Astrocyte (in vitro differentiated cells and primary cell): ENCODE measurements around the gene FAF1. TPM values are rescaled to one million over a fixed set of nuclear protein-coding genes. Genes with fewer than 3 reads are reported as not detected.

ENCODE experiments used
- DNase-seq: peaks from one replicate; pipeline ENCODE4 v3.0.0-alpha.2; 2010; ENCODE audit warnings: low read depth
- FAIRE-seq: peaks from 2 replicates; lab custom pipeline; 2011; peaks lifted over from hg19 to GRCh38; lab: Jason Lieb, UNC
- H2AFZ ChIP-seq: 2 replicates; pipeline ENCODE4 v1.6.0; 2012; ENCODE audit warnings: low read depth, low read length, inconsistent platforms
- H3K27ac ChIP-seq: 2 replicates; pipeline ENCODE4 v1.5.1; 2011; ENCODE audit warnings: low read depth, low read length, inconsistent platforms
- H3K27me3 ChIP-seq: 2 replicates; pipeline ENCODE4 v1.6.0; 2011; ENCODE audit warnings: low read length, inconsistent platforms; ENCODE audit not compliant: insufficient read depth
- H3K36me3 ChIP-seq: 2 replicates; pipeline ENCODE4 v1.5.1; 2011; ENCODE audit warnings: low read length, inconsistent platforms; ENCODE audit not compliant: insufficient read depth
- H3K4me1 ChIP-seq: 2 replicates; pipeline ENCODE4 v1.5.1; 2011; ENCODE audit warnings: low read length, inconsistent platforms; ENCODE audit not compliant: insufficient read depth
- H3K4me2 ChIP-seq: 2 replicates; pipeline ENCODE4 v1.6.0; 2012; ENCODE audit warnings: low read length, inconsistent platforms
- H3K4me3 ChIP-seq: 2 replicates; pipeline ENCODE4 v1.5.1; 2011; ENCODE audit warnings: low read depth, mild to moderate bottlenecking, low read length, inconsistent platforms; ENCODE audit not compliant: insufficient read depth
- H3K79me2 ChIP-seq: 2 replicates; pipeline ENCODE4 v1.6.0; 2012; ENCODE audit warnings: mild to moderate bottlenecking, low read length, inconsistent platforms; ENCODE audit not compliant: insufficient read depth
- H3K9ac ChIP-seq: 2 replicates; pipeline ENCODE4 v1.6.0; 2012; ENCODE audit warnings: mild to moderate bottlenecking, low read length, inconsistent platforms
- H3K9me3 ChIP-seq: 2 replicates; pipeline ENCODE4 v1.5.1; 2012; ENCODE audit warnings: low read depth, mild to moderate bottlenecking, low read length, inconsistent platforms; ENCODE audit not compliant: insufficient read depth
- H4K20me1 ChIP-seq: 2 replicates; pipeline ENCODE4 v1.6.0; 2012; ENCODE audit warnings: low read length, inconsistent platforms; ENCODE audit not compliant: insufficient read depth
- H3K27ac Mint-ChIP-seq: one replicate; pipeline ENCODE4 v1.8.0; 2021; ENCODE audit warnings: mild to moderate bottlenecking, mixed read lengths; ENCODE audit not compliant: unreplicated experiment
- H3K27me3 Mint-ChIP-seq: one replicate; pipeline ENCODE4 v1.8.0; 2021; ENCODE audit warnings: low read depth, mixed read lengths; ENCODE audit not compliant: unreplicated experiment
- H3K36me3 Mint-ChIP-seq: one replicate; pipeline ENCODE4 v1.8.0; 2021; ENCODE audit warnings: low read depth, mixed read lengths; ENCODE audit not compliant: unreplicated experiment
- H3K4me1 Mint-ChIP-seq: one replicate; pipeline ENCODE4 v1.8.0; 2021; ENCODE audit warnings: low read depth, mixed read lengths; ENCODE audit not compliant: unreplicated experiment
- H3K4me3 Mint-ChIP-seq: one replicate; pipeline ENCODE4 v1.8.0; 2021; ENCODE audit warnings: mild to moderate bottlenecking, moderate library complexity, mixed read lengths; ENCODE audit not compliant: unreplicated experiment
- H3K9me3 Mint-ChIP-seq: one replicate; pipeline ENCODE4 v1.8.0; 2021; ENCODE audit warnings: mild to moderate bottlenecking, mixed read lengths; ENCODE audit not compliant: unreplicated experiment
- EZH2 ChIP-seq: IDR thresholded peaks from 2 replicates; pipeline ENCODE4 v1.6.1; 2012; ENCODE audit warnings: mild to moderate bottlenecking, low read length, inconsistent platforms; ENCODE audit not compliant: insufficient read depth
- total RNA-seq: library from RNA; stranded (reverse); gene quantifications from 2 replicates; pipeline ENCODE4 v1.2.1, GENCODE V29; 2021
- TF ChIP-seq, protein P1 (sequence below): IDR thresholded peaks from 2 replicates; pipeline ENCODE4 v1.5.1; 2011; ENCODE audit warnings: low read depth, mild to moderate bottlenecking, inconsistent platforms, low read length, moderate library complexity; ENCODE audit not compliant: insufficient read depth

FAF1 gene
- total RNA-seq, 1 donor from 2014 or later: 35.4 TPM

GRCh38 chr1:50860702-50861101, 99.4 kb downstream of the FAF1 start:
- H3K27me3 Mint-ChIP-seq: no peaks in the 10 kb centered on the region
- Histone ChIP-seq H3K27ac (no peak overlapping the region), H3K79me2 (peaks cover 54% of the 10 kb centered on the region), H3K4me2 (no peak overlapping the region), H3K9me3 (no peaks in the 10 kb centered on the region), H3K36me3 (no peaks in the 10 kb centered on the region), H4K20me1 (peaks cover 26% of the 10 kb centered on the region), H3K4me3 (no peak overlapping the region), H2AFZ (no peak overlapping the region), H3K27me3 (no peaks in the 10 kb centered on the region), H3K4me1 (no peaks in the 10 kb centered on the region), H3K9ac (no peak overlapping the region)
- peaks cover 2% of the 10 kb centered on the region for H3K36me3 Mint-ChIP-seq
- TF ChIP-seq EZH2: no peak
- TF ChIP-seq, protein P1, sequence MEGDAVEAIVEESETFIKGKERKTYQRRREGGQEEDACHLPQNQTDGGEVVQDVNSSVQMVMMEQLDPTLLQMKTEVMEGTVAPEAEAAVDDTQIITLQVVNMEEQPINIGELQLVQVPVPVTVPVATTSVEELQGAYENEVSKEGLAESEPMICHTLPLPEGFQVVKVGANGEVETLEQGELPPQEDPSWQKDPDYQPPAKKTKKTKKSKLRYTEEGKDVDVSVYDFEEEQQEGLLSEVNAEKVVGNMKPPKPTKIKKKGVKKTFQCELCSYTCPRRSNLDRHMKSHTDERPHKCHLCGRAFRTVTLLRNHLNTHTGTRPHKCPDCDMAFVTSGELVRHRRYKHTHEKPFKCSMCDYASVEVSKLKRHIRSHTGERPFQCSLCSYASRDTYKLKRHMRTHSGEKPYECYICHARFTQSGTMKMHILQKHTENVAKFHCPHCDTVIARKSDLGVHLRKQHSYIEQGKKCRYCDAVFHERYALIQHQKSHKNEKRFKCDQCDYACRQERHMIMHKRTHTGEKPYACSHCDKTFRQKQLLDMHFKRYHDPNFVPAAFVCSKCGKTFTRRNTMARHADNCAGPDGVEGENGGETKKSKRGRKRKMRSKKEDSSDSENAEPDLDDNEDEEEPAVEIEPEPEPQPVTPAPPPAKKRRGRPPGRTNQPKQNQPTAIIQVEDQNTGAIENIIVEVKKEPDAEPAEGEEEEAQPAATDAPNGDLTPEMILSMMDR: no peak
- DNase-seq: no peak
- no peak for FAIRE-seq
- H3K4me1 Mint-ChIP-seq: no peaks in the 10 kb centered on the region
- no peak overlapping the region for H3K4me3 Mint-ChIP-seq
- no peak overlapping the region for H3K27ac Mint-ChIP-seq
- peaks cover 2% of the 10 kb centered on the region for H3K9me3 Mint-ChIP-seq

GRCh38 chr1:50860256-50860655, 99.8 kb downstream of the FAF1 start:
- Mint-ChIP-seq H3K4me3 (no peak overlapping the region), H3K27ac (no peak overlapping the region), H3K36me3 (peaks cover 2% of the 10 kb centered on the region), H3K4me1 (no peaks in the 10 kb centered on the region), H3K27me3 (no peaks in the 10 kb centered on the region), H3K9me3 (peaks cover 2% of the 10 kb centered on the region)
- Histone ChIP-seq H3K27ac (no peak overlapping the region), H3K27me3 (no peaks in the 10 kb centered on the region), H3K4me2 (no peak overlapping the region), H3K4me3 (no peak overlapping the region), H3K79me2 (peaks cover 53% of the 10 kb centered on the region), H3K9me3 (no peaks in the 10 kb centered on the region), H3K4me1 (no peaks in the 10 kb centered on the region), H4K20me1 (peaks cover 26% of the 10 kb centered on the region), H3K9ac (no peak overlapping the region), H2AFZ (no peak overlapping the region), H3K36me3 (no peaks in the 10 kb centered on the region)
- DNase-seq (no peak), FAIRE-seq (no peak)
- TF ChIP-seq, protein P1: no peak
- TF ChIP-seq EZH2: no peak

DNA sequence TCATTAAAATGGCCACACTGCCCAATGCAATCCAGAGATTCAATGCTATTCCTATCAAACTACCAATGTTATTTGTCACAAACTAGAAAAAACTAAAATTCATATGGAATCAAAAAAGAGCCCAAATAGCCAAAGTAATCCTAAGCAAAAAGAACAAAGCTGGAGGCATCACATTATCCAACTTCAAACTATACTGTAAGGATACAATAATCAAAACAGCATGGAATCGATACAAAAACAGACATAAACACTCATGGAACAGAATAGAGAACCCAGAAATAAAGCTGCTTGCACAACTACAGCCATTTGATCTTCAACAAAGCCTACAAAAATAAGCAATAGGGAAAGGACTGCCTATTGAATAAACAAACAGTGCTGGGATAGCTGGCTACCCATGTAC, 100.4 kb downstream of the FAF1 start:
- Histone ChIP-seq H3K36me3 (no peaks in the 10 kb centered on the region), H2AFZ (no peak overlapping the region), H3K4me2 (no peak overlapping the region), H4K20me1 (peaks cover 26% of the 10 kb centered on the region), H3K79me2 (peaks cover 53% of the 10 kb centered on the region), H3K4me1 (no peaks in the 10 kb centered on the region), H3K9me3 (no peaks in the 10 kb centered on the region), H3K9ac (no peak overlapping the region), H3K27ac (no peak overlapping the region), H3K4me3 (no peak overlapping the region), H3K27me3 (no peaks in the 10 kb centered on the region)
- TF ChIP-seq, protein P1: no peak
- TF ChIP-seq EZH2: no peak
- Mint-ChIP-seq H3K4me3 (no peak overlapping the region), H3K36me3 (peaks cover 2% of the 10 kb centered on the region), H3K4me1 (no peaks in the 10 kb centered on the region), H3K27ac (no peak overlapping the region), H3K27me3 (no peaks in the 10 kb centered on the region), H3K9me3 (peaks cover 2% of the 10 kb centered on the region)
- FAIRE-seq (no peak), DNase-seq (no peak)
